GM12872 (cell line): ENCODE data around the gene STAT6.
A peak's percentile ranks its signal among the peaks of the same experiment; 100 is the strongest.

Experiments used
- TF ChIP-seq, protein P1 (sequence below): IDR thresholded peaks from 3 replicates; pipeline ENCODE4 v1.5.1; 2011; ENCODE audit warnings: low read depth, mild to moderate bottlenecking, low read length, moderate library complexity; ENCODE audit not compliant: insufficient read depth

STAT6 gene

DNA sequence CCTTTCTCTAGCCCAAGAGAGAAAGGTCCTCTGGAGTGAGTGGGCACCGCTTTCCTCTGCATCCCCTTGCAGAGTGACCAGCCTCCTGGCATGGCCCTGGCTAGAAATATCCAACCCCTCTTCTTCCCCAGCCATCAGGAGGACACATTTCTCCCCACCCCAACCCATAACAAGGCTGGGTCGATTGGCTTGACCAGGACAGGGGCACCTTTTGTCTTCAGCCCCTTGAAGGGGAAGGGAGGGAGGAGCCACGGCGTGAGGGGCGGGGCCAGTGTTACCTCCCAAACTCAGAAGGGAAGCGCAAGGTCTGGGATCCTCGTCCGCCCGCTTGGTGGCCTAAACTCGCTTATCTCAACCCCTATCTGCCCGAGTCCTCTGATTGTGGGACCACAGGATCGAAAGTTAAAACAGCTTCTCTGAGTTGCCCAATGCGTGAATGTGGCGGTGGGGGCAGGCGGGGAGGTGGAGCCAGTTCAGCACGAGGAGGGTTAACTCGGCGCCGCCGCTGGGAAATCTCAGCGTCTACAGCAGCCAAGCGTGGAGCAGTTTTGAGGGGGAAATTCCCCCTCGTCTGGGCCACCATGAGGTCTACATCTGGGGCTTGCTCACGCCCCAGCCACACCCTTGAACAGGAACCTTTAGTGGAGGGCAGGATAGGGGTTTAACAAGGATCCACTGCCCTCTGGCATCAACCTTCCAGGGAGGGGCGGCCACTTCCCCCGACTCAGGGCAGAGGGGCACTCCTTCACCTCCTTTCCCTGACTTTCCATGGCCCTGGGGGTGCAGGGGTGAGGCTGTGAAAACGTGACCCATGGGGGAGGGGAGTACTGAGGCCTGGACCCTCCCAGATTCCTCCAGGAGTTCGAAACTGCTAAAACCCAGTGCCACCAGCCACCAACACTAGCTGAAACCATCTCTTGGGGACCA, 795 bp downstream of the STAT6 start:
- TF ChIP-seq, protein P1, sequence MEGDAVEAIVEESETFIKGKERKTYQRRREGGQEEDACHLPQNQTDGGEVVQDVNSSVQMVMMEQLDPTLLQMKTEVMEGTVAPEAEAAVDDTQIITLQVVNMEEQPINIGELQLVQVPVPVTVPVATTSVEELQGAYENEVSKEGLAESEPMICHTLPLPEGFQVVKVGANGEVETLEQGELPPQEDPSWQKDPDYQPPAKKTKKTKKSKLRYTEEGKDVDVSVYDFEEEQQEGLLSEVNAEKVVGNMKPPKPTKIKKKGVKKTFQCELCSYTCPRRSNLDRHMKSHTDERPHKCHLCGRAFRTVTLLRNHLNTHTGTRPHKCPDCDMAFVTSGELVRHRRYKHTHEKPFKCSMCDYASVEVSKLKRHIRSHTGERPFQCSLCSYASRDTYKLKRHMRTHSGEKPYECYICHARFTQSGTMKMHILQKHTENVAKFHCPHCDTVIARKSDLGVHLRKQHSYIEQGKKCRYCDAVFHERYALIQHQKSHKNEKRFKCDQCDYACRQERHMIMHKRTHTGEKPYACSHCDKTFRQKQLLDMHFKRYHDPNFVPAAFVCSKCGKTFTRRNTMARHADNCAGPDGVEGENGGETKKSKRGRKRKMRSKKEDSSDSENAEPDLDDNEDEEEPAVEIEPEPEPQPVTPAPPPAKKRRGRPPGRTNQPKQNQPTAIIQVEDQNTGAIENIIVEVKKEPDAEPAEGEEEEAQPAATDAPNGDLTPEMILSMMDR: 0 out of 3 replicates have a peak, but pooled peaks have one; percentile 1

DNA sequence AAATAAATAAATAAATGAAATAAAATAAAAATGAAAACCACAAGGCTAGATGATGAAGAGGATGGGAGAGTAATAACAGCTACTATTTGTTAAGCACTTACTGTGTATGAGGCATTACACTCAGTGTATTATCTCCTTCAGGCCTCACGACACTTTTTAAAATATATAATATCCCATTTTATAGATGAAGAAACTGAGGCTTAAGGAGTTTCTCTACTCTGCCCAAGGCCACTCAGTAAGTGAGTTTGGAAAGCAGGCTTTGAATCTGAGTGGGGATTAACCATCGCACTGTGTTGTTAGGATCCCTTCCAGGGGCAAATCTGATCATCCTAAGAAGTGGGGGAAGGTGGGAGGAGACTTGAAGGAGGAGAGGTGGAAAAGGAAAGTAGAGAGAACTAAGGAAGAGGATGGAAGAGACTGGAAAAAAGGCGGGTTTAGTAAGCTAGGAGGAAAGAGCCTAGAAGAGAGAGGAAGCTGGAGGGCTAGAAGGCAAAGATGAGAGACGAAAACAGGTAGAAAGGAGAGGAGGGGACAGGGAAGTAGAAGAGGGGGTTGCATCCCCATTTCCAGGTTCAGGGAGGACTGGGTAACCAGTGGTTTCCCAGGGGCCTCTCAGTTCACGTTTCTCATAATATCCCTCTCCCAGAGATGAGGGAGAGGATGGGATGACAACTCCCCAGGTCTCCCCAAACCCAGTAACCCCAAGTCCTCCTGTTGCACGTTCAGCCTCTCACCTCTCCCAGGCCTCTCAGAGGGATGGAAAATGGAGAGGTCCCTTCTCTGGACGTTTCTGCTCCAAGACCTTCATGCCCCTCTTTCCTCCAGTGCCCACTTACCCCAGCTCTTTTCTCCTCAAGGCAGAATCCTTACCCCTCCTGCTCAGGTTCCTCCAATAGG, 1.7 kb downstream of the STAT6 start:
- TF ChIP-seq, protein P1: no peak

DNA sequence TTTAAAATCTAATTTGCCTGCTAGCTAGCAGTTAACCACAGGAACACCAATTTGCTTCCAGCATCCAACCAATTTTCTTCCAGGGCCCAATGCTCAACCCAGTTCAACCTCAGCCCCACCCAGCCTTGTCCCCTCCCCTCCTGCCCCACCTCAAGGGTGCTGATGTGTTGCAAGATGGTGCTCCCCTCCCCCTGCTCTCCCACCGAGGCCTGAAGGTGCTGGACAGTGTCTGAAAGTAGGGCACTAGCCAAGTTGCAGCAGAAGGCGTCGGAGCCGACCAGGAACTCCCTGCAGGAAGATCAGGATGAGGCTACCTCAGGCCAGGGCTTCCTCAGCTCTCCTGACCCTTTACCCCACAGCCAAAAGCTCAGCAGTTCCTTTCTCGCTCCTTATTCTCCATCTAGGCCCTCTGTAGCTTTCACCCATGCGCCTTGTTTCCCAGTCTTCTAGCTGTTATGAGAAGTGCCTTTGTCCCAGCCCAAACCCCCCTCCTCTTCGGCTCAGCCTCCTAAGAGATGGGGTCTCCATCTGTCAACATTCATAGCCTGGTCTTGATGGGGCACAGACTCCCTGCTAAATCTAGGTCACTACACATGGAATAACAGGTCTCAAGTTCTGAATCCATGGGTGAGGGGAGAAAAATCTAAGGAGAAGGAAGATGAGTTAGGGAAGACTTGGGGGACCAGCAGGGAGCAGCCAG, 3.6 kb downstream of the STAT6 start:
- TF ChIP-seq, protein P1: no peak

- TF ChIP-seq, protein P1: no peak
Measured at GRCh38 chr12:57106021-57106708, 5.0 kb downstream of the STAT6 start.

DNA sequence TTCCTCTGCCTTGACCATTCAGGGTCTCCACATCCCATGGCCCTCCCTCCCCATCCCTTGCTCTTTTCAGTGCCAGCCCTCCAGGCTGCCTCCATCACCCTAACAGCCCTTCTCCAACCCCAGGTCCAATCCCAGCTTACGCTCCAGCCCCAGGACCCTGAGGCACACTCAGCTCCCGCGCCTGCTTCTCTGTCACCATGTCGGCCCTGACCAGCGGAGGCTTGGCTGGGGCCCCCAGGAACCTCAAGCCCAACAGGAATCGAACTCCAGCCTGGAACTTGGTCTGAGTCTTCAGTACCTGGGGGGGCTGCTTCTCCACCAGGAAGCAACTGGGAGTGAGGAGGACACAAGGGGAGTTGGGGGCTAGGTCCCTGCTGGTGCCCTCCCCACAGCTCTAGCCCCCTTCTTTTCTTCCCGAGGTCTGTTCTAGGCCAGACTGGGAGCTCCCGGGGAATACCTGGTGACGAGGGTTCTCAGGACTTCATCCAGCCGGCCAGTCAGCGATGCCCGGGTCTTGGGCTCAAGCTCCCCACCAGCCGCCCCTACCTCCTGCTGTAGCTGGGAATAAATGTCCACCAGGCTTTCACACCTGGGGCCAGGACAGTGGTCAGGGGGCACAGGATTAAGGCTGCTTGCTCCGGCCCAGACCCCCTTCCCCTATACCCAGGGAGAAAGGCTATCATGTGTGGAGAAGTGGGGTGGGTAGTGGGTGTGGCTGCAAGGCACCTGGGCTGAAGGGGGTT, 6.0 kb downstream of the STAT6 start:
- TF ChIP-seq, protein P1: no peak

GRCh38 chr12:57104292-57104910, 6.8 kb downstream of the STAT6 start:
- TF ChIP-seq, protein P1: no peak
